Keratinocyte (primary cell): ENCODE results near the gene PCCA. TPM values are rescaled to one million over a fixed set of nuclear protein-coding genes. Genes with fewer than 3 reads are reported as not detected.

Experiments used
- DNase-seq: peaks from one replicate; pipeline ENCODE4 v3.0.0-alpha.2; 2011; ENCODE audit warnings: low read depth, missing footprints, low spot score
- FAIRE-seq: peaks from 2 replicates; lab custom pipeline; 2011; peaks lifted over from hg19 to GRCh38; lab: Jason Lieb, UNC
- H2AFZ ChIP-seq: 2 replicates; pipeline ENCODE4 v1.6.0; 2012; ENCODE audit warnings: low read length, control low read depth, inconsistent platforms; ENCODE audit not compliant: control insufficient read depth
- H3K27ac ChIP-seq: 2 replicates; pipeline ENCODE4 v1.5.1; 2011; ENCODE audit warnings: low read length; ENCODE audit not compliant: control insufficient read depth, insufficient read depth
- H3K27me3 ChIP-seq: 3 replicates; pipeline ENCODE4 v1.6.0; 2011; ENCODE audit warnings: low read length; ENCODE audit not compliant: control insufficient read depth, insufficient read depth; ENCODE audit errors: extremely low read depth
- H3K36me3 ChIP-seq, 2 experiments: 2 replicates in 1 of 2; 3 replicates in 1 of 2; pipeline ENCODE4 v1.5.1; 2011; ENCODE audit warnings: low read length in 2 of 2, mild to moderate bottlenecking in 1 of 2; ENCODE audit not compliant: control insufficient read depth in 2 of 2, insufficient read depth in 2 of 2; ENCODE audit errors: extremely low read depth in 1 of 2
- H3K4me1 ChIP-seq: 3 replicates; pipeline ENCODE4 v1.5.1; 2011; ENCODE audit warnings: low read length; ENCODE audit not compliant: control insufficient read depth, insufficient read depth; ENCODE audit errors: extremely low read depth
- H3K4me2 ChIP-seq: 3 replicates; pipeline ENCODE4 v1.6.0; 2011; ENCODE audit warnings: low read depth, low read length; ENCODE audit not compliant: control insufficient read depth, insufficient read depth; ENCODE audit errors: extremely low read depth
- H3K4me3 ChIP-seq, 3 experiments: fragments of 200-600 bp in 1 of 3; sonication (generic) in 1 of 3; 2 replicates in 2 of 3; 3 replicates in 1 of 3; pipeline ENCODE4 v1.5.1; 2011 to 2016; ENCODE audit warnings: low read length in 3 of 3, mild to moderate bottlenecking in 3 of 3, control low read depth in 2 of 3, inconsistent platforms in 1 of 3, low read depth in 1 of 3, mixed read lengths in 1 of 3, mixed run types in 1 of 3, moderate library complexity in 1 of 3; ENCODE audit not compliant: control insufficient read depth in 2 of 3, insufficient read depth in 2 of 3; ENCODE audit errors: extremely low read depth in 1 of 3
- H3K79me2 ChIP-seq: 2 replicates; pipeline ENCODE4 v1.6.0; 2012; ENCODE audit warnings: low read length; ENCODE audit not compliant: control insufficient read depth, insufficient read depth
- H3K9ac ChIP-seq: 3 replicates; pipeline ENCODE4 v1.6.0; 2011; ENCODE audit warnings: low read length; ENCODE audit not compliant: control insufficient read depth, insufficient read depth; ENCODE audit errors: extremely low read depth
- H3K9me1 ChIP-seq: 3 replicates; pipeline ENCODE4 v1.6.0; 2011; ENCODE audit warnings: low read length; ENCODE audit not compliant: control insufficient read depth, insufficient read depth; ENCODE audit errors: extremely low read depth
- H3K9me3 ChIP-seq: 2 replicates; pipeline ENCODE4 v1.5.1; 2012; ENCODE audit warnings: low read depth, low read length; ENCODE audit not compliant: control insufficient read depth
- H4K20me1 ChIP-seq: 3 replicates; pipeline ENCODE4 v1.6.0; 2011; ENCODE audit warnings: low read length; ENCODE audit not compliant: control insufficient read depth, insufficient read depth; ENCODE audit errors: extremely low read depth
- CTCF ChIP-seq, 3 experiments: IDR thresholded peaks in 1 of 3; conservative IDR thresholded peaks in 1 of 3; optimal IDR thresholded peaks in 1 of 3; 2 replicates in 2 of 3; 3 replicates in 1 of 3; pipeline versions ENCODE3 to v1.5.1; 2011; ENCODE audit warnings: low read length in 3 of 3, mild to moderate bottlenecking in 3 of 3, moderate library complexity in 2 of 3, control low read depth in 1 of 3, inconsistent platforms in 1 of 3; ENCODE audit not compliant: insufficient read depth in 2 of 3; ENCODE audit errors: extremely low read depth in 1 of 3
- EZH2 ChIP-seq: IDR thresholded peaks from one replicate; pipeline ENCODE4 v1.6.1; 2012; ENCODE audit warnings: inconsistent platforms, mild to moderate bottlenecking, low read length, moderate library complexity
- dilution Hi-C: fragments of 300-500 bp; cut with MboI; formaldehyde crosslinking; loops from one replicate; pipeline ENCODE4 v1.7.0; 2020; ENCODE audit warnings: low sequenced_read_pairs; ENCODE audit not compliant: extremely low pct_ligation_motif_present
- polyA plus RNA-seq, 5 experiments: library from polyadenylated mRNA; depleted of rRNA in 3 of 5; stranded (reverse) in 3 of 5; stranded (forward) in 1 of 5; unstranded in 1 of 5; fragments of >200 nt; gene quantifications; 1 replicate in 1 of 5; 2 replicates in 3 of 5; 3 replicates in 1 of 5; pipeline versions ENCODE4 v1.2.1 to v1.2.3, GENCODE V29; 2011 to 2012; ENCODE audit warnings: missing spikeins in 2 of 5, low read depth in 1 of 5, low replicate concordance in 1 of 5

Gene PCCA
- polyA plus RNA-seq, 1 donor (not counting 4 experiments of a cell fraction or from before 2014, with no cell fraction given), result 8.1 TPM

- Histone ChIP-seq H3K4me3 (no peak overlapping the region), H4K20me1 (no peaks in the 10 kb centered on the region), H3K79me2 (no peaks in the 10 kb centered on the region), H3K36me3 (peaks cover 0 to 3% of the 10 kb centered on the region in 2 experiments), H2AFZ (no peak overlapping the region), H3K9me1 (no peaks in the 10 kb centered on the region), H3K4me2 (no peak overlapping the region), H3K9ac (no peak overlapping the region), H3K9me3 (no peaks in the 10 kb centered on the region), H3K27ac (no peak overlapping the region), H3K4me1 (no peaks in the 10 kb centered on the region), H3K27me3 (no peaks in the 10 kb centered on the region)
- dilution Hi-C loops, result no loop called here
- FAIRE-seq (no peak), DNase-seq (no peak)
- TF ChIP-seq EZH2 (no peak), CTCF (optimal IDR thresholded peaks at IDR 0.05 in 1 of 3, IDR thresholded peaks at IDR 0.05 in 1 of 3, conservative IDR thresholded peaks at IDR 0.05 in 1 of 3; ENCODE audit: extremely low read depth in 1 of 3, insufficient read depth in 2 of 3, low read length in 3 of 3) (no peak)
Measured at GRCh38 chr13:100515410-100515800, 426.5 kb downstream of the PCCA start.

GRCh38 chr13:100517135-100517534, 428.2 kb downstream of the PCCA start:
- Histone ChIP-seq H4K20me1 (no peaks in the 10 kb centered on the region), H3K36me3 (peaks cover 0 to 3% of the 10 kb centered on the region in 2 experiments), H3K79me2 (no peaks in the 10 kb centered on the region), H3K9me3 (no peaks in the 10 kb centered on the region), H3K9ac (no peak overlapping the region), H2AFZ (no peak overlapping the region), H3K9me1 (no peaks in the 10 kb centered on the region), H3K4me1 (no peaks in the 10 kb centered on the region), H3K27me3 (no peaks in the 10 kb centered on the region), H3K4me3 (no peak overlapping the region), H3K27ac (no peak overlapping the region), H3K4me2 (no peak overlapping the region)
- dilution Hi-C loops, result no loop called here
- DNase-seq, result no peak
- no peak for FAIRE-seq
- TF ChIP-seq EZH2 (no peak), CTCF (optimal IDR thresholded peaks at IDR 0.05 in 1 of 3, IDR thresholded peaks at IDR 0.05 in 1 of 3, conservative IDR thresholded peaks at IDR 0.05 in 1 of 3; ENCODE audit: extremely low read depth in 1 of 3, insufficient read depth in 2 of 3, low read length in 3 of 3) (no peak)
